Neural crest cell (in vitro differentiated cells): ENCODE measurements around the gene NPRL2. TPM values are rescaled to one million over a fixed set of nuclear protein-coding genes. Genes with fewer than 3 reads are reported as not detected.

Source experiments
- DNase-seq: peaks from one replicate; pipeline ENCODE4 v3.0.0; 2021; ENCODE audit warnings: low read depth, mixed read lengths, low spot score
- H3K27ac Mint-ChIP-seq: one replicate; pipeline ENCODE4 v1.8.0; 2021; ENCODE audit warnings: mild to moderate bottlenecking, mixed read lengths; ENCODE audit not compliant: unreplicated experiment
- H3K27me3 Mint-ChIP-seq: 2 replicates; pipeline ENCODE4 v1.8.0; 2021; ENCODE audit warnings: low read depth, mild to moderate bottlenecking, mixed read lengths
- H3K36me3 Mint-ChIP-seq: 2 replicates; pipeline ENCODE4 v1.8.0; 2021; ENCODE audit warnings: low read depth, mild to moderate bottlenecking, mixed read lengths
- H3K4me1 Mint-ChIP-seq: 2 replicates; pipeline ENCODE4 v1.8.0; 2021; ENCODE audit warnings: mixed read lengths
- H3K4me3 Mint-ChIP-seq: one replicate; pipeline ENCODE4 v1.8.0; 2021; ENCODE audit warnings: mild to moderate bottlenecking, mixed read lengths
- H3K9me3 Mint-ChIP-seq: 2 replicates; pipeline ENCODE4 v1.8.0; 2021; ENCODE audit warnings: mixed read lengths
- total RNA-seq: library from RNA; stranded (reverse); gene quantifications from 2 replicates; pipeline ENCODE4 v1.2.1, GENCODE V29; 2021
- TF ChIP-seq, protein P1 (sequence below): fragments of 200-600 bp; sonication (generic); conservative IDR thresholded peaks from 2 replicates; pipeline ENCODE4 v1.5.0; 2021; ENCODE audit warnings: antibody characterized with exemption, mild to moderate bottlenecking

The NPRL2 gene
- total RNA-seq, 1 donor from 2014 or later, result 30.6 TPM

DNA sequence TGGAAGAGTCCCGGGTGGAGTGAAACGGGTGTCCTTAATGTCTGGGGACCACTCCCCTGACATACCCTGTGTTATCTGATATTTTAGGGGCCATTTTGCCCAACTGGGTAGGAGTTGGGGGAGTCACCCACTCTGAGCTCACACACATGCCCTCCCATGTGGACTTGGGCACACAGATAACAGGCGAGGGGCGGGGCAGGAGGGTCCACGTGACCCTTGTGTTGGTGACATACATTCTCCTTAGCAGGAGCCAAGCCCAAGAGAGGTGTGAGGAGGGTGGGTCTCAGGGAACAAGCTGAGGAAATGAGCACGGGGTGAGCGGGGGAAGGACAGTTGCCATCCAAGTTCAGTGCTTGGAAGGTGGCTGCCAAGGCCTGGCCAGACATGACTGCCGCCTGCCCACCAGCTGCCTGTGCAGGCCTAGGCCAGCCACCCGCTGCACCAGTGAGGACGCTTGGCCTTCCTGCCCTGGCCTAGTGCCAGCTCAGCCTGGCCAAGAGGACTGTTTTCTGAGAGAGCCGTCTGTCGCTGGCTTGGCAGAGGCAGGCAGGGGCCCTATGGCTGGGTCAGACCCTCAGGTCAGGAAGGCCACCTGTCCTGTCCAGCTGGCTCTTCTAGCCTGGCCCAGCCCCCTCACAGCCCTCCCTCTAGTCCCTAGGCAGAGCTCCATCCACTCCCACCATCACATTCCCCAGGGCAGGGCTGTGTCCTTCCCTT lies 40.1 kb upstream of the NPRL2 start:
- no peaks in the 10 kb centered on the region for H3K9me3 Mint-ChIP-seq
- H3K27ac Mint-ChIP-seq, result no peak overlapping the region
- no peaks in the 10 kb centered on the region for H3K27me3 Mint-ChIP-seq
- no peaks in the 10 kb centered on the region for H3K36me3 Mint-ChIP-seq
- TF ChIP-seq, protein P1, sequence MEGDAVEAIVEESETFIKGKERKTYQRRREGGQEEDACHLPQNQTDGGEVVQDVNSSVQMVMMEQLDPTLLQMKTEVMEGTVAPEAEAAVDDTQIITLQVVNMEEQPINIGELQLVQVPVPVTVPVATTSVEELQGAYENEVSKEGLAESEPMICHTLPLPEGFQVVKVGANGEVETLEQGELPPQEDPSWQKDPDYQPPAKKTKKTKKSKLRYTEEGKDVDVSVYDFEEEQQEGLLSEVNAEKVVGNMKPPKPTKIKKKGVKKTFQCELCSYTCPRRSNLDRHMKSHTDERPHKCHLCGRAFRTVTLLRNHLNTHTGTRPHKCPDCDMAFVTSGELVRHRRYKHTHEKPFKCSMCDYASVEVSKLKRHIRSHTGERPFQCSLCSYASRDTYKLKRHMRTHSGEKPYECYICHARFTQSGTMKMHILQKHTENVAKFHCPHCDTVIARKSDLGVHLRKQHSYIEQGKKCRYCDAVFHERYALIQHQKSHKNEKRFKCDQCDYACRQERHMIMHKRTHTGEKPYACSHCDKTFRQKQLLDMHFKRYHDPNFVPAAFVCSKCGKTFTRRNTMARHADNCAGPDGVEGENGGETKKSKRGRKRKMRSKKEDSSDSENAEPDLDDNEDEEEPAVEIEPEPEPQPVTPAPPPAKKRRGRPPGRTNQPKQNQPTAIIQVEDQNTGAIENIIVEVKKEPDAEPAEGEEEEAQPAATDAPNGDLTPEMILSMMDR, result no peak
- H3K4me1 Mint-ChIP-seq, result no peaks in the 10 kb centered on the region
- no peak for DNase-seq
- H3K4me3 Mint-ChIP-seq, result no peak overlapping the region

GRCh38 chr3:50389414-50389767 lies 38.8 kb upstream of the NPRL2 start:
- H3K4me1 Mint-ChIP-seq, result no peaks in the 10 kb centered on the region
- no peak for DNase-seq
- TF ChIP-seq, protein P1, result no peak
- H3K9me3 Mint-ChIP-seq, result no peaks in the 10 kb centered on the region
- no peaks in the 10 kb centered on the region for H3K36me3 Mint-ChIP-seq
- no peak overlapping the region for H3K4me3 Mint-ChIP-seq
- no peak overlapping the region for H3K27ac Mint-ChIP-seq
- no peaks in the 10 kb centered on the region for H3K27me3 Mint-ChIP-seq

DNA sequence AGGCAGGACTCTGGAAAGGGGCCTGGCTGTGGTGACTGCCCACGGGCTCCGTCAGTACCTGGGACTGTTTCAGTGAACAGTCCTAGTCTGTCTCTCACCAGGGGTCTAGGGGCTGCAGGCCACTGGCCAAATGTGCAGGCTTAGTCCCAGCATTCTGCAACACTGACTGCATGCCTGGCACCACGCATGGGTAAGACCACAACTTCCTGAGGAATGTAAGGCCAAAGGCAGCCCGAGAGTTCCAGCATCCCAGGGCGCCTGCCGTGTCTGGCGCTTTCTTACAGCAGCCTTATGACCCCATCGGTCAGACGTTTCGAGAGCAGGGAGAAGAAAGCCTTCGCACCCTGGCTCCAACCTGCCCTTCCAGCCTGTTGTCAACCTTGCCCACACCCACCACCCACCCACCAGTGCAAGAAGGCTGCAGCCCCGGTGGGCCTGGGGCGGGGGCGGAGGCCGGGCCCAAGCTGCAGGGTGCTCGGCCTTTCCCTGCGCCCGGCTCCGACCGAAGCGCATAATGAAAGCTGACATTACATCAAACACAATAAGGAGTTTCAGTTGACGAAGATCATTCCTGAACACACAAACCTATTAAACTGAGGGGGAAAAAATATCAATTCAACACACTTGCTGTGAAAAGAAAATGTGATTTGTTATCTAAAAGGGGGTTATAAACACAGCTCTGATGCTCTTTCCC lies 38.3 kb upstream of the NPRL2 start:
- no peaks in the 10 kb centered on the region for H3K9me3 Mint-ChIP-seq
- no peaks in the 10 kb centered on the region for H3K27me3 Mint-ChIP-seq
- TF ChIP-seq, protein P1, result no peak
- H3K4me1 Mint-ChIP-seq, result peaks cover 3% of the 10 kb centered on the region
- H3K27ac Mint-ChIP-seq, result no peak overlapping the region
- H3K36me3 Mint-ChIP-seq, result no peaks in the 10 kb centered on the region
- no peak for DNase-seq
- H3K4me3 Mint-ChIP-seq, result no peak overlapping the region

DNA sequence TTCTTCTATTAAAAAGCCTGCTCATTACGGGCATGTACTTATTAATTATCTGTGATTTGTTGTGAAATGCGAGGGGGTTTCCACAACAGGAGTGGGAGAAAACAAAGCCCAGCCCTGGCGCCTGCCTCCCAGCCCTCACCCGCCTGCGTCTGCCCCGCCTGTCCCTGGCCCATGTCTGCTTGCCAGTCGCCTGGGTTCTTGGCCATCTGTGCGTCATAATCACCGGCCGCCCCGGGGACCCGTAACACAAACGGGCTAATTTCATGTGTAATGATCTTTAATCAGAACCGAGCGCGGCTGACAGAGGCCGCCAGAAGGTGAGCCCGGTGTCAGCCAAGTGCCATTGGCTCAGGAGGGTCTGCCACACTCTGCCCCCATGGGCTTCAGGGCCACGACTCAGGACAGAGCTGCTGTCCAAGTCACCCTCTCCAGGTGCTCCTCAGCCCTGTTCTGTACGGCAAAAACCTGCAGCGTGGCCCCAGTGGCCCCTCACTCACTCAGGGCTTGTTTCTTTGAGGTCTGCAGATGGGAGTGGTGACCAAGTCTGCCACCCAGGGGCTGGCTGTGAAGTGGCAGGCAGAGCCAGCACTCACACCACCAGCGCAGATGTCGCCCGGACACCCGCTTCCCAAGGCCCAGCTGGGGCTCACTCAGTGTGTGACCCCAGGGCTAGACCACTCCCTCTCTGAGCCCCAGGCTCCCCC lies 37.6 kb upstream of the NPRL2 start:
- no peak overlapping the region for H3K27ac Mint-ChIP-seq
- no peaks in the 10 kb centered on the region for H3K27me3 Mint-ChIP-seq
- TF ChIP-seq, protein P1, result peak; percentile 46
- no peaks in the 10 kb centered on the region for H3K9me3 Mint-ChIP-seq
- H3K4me3 Mint-ChIP-seq, result no peak overlapping the region
- DNase-seq, result no peak
- H3K36me3 Mint-ChIP-seq, result no peaks in the 10 kb centered on the region
- H3K4me1 Mint-ChIP-seq, result peaks cover 3% of the 10 kb centered on the region

DNA sequence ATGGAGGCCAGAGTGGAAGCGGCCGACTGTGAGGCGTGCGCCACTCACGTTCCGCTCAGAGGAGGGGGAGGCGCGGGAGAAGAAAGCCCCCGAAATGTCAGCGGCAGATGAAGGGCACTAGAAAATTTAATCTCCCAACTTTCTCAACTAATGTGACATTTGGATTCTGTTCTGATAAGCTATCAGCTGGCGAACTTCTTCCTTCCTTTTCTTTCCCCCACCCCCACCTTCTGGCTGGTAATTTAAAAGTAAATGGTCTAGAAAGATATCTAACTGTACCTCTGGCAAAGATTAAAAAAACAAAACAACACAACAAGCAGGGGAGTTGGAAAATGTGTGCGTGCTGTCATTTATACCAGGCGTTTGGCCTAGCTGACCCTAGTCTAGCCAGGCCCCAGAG lies 35.2 kb upstream of the NPRL2 start:
- Mint-ChIP-seq H3K36me3 (no peaks in the 10 kb centered on the region), H3K27me3 (no peaks in the 10 kb centered on the region), H3K27ac (no peak overlapping the region), H3K4me1 (peaks cover 10% of the 10 kb centered on the region), H3K9me3 (no peaks in the 10 kb centered on the region), H3K4me3 (no peak overlapping the region)
- DNase-seq, result no peak
- TF ChIP-seq, protein P1, result no peak
